GM12892 (cell line): Measurements from ENCODE around the gene BICC1.

ENCODE experiments used
- POLR2A ChIP-seq: IDR thresholded peaks from 2 replicates; pipeline ENCODE4 v1.6.1; 2011; ENCODE audit warnings: low read depth, low read length, control low read depth
- POLR2AphosphoS5 ChIP-seq: IDR thresholded peaks from 2 replicates; pipeline ENCODE4 v1.6.1; 2011; ENCODE audit warnings: low read depth, low read length, control low read depth

- TF ChIP-seq POLR2A (no peak), POLR2AphosphoS5 (no peak)
Measured at GRCh38 chr10:58870070-58870469, 357.4 kb downstream of the BICC1 start.
